22Rv1 (cell line): ENCODE measurements around the gene NFATC1.

Experiments
- ZFX ChIP-seq: fragments of 450-650 bp; IDR thresholded peaks from 2 replicates; pipeline ENCODE4 v1.6.1; 2017; ENCODE audit warnings: antibody characterized with exemption, borderline replicate concordance
- TF ChIP-seq, protein P1 (sequence below): fragments of 450-650 bp; IDR thresholded peaks from 2 replicates; pipeline ENCODE4 v1.5.1; 2017; ENCODE audit warnings: mild to moderate bottlenecking

DNA sequence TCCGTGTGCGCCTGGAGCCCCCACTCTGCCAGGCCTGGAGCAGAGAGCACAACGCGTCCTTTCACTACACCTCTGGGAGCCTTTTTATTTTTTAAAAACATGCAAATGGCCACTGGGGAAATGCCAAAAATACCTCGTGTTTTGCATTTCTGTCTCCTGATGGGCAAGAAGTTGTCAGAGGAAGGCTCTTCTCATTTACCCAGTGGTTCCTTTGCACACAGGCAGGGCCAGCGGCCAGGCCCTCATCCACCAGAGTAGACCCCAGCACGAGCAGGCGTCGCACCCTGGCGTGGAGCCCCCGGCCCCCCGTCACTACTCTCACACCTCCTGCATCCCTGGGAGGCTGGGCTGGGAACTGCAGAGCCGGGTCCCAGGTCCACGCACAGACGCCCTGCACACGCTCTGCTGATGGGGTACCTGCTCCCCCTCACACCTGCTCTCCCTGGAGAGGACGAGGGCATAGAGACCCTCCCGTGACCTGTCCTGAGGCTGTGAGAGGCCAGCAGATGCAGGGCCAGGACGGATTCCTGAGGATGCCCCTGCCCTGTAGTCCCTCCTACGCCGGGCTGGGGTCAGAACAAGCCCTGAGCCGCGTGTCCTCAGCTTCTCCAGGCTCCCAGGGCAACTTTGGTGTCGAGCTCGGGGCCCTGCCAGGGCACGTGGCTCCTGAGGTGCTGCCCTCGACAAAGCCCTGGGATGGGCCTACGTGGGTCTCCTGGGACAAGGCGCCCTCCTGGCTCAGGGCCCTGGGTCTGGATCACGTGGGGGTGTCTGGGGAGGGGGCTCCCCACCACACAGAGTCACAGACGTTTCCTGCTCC is 65.0 kb downstream of the NFATC1 start:
- TF ChIP-seq, protein P1, sequence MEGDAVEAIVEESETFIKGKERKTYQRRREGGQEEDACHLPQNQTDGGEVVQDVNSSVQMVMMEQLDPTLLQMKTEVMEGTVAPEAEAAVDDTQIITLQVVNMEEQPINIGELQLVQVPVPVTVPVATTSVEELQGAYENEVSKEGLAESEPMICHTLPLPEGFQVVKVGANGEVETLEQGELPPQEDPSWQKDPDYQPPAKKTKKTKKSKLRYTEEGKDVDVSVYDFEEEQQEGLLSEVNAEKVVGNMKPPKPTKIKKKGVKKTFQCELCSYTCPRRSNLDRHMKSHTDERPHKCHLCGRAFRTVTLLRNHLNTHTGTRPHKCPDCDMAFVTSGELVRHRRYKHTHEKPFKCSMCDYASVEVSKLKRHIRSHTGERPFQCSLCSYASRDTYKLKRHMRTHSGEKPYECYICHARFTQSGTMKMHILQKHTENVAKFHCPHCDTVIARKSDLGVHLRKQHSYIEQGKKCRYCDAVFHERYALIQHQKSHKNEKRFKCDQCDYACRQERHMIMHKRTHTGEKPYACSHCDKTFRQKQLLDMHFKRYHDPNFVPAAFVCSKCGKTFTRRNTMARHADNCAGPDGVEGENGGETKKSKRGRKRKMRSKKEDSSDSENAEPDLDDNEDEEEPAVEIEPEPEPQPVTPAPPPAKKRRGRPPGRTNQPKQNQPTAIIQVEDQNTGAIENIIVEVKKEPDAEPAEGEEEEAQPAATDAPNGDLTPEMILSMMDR = no peak
- TF ChIP-seq ZFX = no peak
